ENCODE data around the gene RIPOR3. TPM values are rescaled to one million over a fixed set of nuclear protein-coding genes. Genes with fewer than 3 reads are reported as not detected.

The RIPOR3 gene
- total and polyA plus RNA-seq, 9 of the 15 experiments (the other 6 are each of a cell fraction or from before 2014, with no cell fraction given): 3.3 to 62.7 (median 21.4) TPM

DNA sequence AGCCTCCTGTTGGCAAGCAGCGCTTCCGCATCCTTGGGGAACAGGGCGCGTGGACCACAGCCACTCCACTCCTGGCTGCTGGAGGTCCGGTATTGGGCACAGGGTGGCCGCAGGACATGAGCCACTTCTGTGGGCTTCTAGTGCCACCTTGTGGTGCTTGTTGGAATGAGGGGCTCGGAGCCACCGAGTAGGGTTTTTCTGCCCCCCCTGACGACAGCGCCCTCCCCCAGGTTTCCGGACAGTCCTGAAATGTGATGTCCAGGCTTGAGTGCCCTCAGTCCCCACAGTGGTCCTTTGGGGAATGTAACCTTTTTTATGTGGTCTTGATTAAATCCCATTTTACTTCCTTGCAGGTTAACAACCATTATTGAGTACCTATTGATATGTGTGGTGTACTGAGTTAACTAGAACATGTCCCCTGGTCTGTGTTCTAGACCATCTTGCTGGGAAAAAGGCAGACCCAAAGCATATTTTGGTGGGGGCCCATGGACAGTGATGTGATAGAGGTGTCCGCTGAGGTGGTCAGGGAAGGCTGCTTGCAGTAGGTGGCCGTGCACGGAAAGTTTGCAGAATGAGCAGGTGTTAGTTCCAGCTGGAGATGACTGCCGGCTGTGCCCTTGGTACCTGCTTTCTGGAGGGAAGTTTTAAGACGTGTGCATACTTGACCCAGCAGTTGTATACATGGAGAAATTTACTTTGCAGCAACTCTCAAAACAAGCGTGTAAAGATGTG, 111.2 kb downstream of the RIPOR3 start (continued):
- no peak for TF ChIP-seq C11orf30 (IDR thresholded peaks at IDR 0.05; ENCODE audit: low read depth)
- no peak for TF ChIP-seq ARHGAP35 (IDR thresholded peaks at IDR 0.05; ENCODE audit: partially characterized antibody)
- no peak for TF ChIP-seq WHSC1 (IDR thresholded peaks at IDR 0.05; ENCODE audit: low read length)
- TF ChIP-seq, protein P1, sequence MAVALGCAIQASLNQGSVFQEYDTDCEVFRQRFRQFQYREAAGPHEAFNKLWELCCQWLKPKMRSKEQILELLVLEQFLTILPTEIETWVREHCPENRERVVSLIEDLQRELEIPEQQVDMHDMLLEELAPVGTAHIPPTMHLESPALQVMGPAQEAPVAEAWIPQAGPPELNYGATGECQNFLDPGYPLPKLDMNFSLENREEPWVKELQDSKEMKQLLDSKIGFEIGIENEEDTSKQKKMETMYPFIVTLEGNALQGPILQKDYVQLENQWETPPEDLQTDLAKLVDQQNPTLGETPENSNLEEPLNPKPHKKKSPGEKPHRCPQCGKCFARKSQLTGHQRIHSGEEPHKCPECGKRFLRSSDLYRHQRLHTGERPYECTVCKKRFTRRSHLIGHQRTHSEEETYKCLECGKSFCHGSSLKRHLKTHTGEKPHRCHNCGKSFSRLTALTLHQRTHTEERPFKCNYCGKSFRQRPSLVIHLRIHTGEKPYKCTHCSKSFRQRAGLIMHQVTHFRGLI (CRISPR knock-in tag; IDR thresholded peaks at IDR 0.05): no peak
- TF ChIP-seq NFATC3 (IDR thresholded peaks at IDR 0.05): no peak
- TF ChIP-seq MYNN (IDR thresholded peaks at IDR 0.05): 0 out of 2 replicates have a peak, but pooled peaks have one; percentile 36
- no peak for TF ChIP-seq MYNN (CRISPR knock-in tag; IDR thresholded peaks at IDR 0.05)
- no peak for TF ChIP-seq ADNP (tag; IDR thresholded peaks at IDR 0.05)
- peak; percentile 36; the same call in 1 of the 2 replicates for TF ChIP-seq GABPB1 (CRISPR knock-in tag; IDR thresholded peaks at IDR 0.05)
- TF ChIP-seq, protein P2, sequence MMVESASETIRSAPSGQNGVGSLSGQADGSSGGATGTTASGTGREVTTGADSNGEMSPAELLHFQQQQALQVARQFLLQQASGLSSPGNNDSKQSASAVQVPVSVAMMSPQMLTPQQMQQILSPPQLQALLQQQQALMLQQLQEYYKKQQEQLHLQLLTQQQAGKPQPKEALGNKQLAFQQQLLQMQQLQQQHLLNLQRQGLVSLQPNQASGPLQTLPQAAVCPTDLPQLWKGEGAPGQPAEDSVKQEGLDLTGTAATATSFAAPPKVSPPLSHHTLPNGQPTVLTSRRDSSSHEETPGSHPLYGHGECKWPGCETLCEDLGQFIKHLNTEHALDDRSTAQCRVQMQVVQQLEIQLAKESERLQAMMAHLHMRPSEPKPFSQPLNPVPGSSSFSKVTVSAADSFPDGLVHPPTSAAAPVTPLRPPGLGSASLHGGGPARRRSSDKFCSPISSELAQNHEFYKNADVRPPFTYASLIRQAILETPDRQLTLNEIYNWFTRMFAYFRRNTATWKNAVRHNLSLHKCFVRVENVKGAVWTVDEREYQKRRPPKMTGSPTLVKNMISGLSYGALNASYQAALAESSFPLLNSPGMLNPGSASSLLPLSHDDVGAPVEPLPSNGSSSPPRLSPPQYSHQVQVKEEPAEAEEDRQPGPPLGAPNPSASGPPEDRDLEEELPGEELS (CRISPR knock-in tag; IDR thresholded peaks at IDR 0.05; ENCODE audit: borderline replicate concordance): 0 out of 2 replicates have a peak, but pooled peaks have one; percentile 38
- TF ChIP-seq CBFB (CRISPR knock-in tag; IDR thresholded peaks at IDR 0.05): peak; percentile 60; the same call in 1 of the 2 replicates
- no peak for TF ChIP-seq ZNF507 (tag; conservative IDR thresholded peaks at IDR 0.05)
- no peak for TF ChIP-seq KDM4B (IDR thresholded peaks at IDR 0.05; ENCODE audit: borderline replicate concordance in 2 of 2, low read depth in 1 of 2)
- TF ChIP-seq PTTG1 (tag; IDR thresholded peaks at IDR 0.05; ENCODE audit: low read depth): no peak
- TF ChIP-seq SMC3 (conservative IDR thresholded peaks at IDR 0.05; ENCODE audit: insufficient read depth, low read depth, low read length): peak; percentile 85
- TF ChIP-seq, protein P3, sequence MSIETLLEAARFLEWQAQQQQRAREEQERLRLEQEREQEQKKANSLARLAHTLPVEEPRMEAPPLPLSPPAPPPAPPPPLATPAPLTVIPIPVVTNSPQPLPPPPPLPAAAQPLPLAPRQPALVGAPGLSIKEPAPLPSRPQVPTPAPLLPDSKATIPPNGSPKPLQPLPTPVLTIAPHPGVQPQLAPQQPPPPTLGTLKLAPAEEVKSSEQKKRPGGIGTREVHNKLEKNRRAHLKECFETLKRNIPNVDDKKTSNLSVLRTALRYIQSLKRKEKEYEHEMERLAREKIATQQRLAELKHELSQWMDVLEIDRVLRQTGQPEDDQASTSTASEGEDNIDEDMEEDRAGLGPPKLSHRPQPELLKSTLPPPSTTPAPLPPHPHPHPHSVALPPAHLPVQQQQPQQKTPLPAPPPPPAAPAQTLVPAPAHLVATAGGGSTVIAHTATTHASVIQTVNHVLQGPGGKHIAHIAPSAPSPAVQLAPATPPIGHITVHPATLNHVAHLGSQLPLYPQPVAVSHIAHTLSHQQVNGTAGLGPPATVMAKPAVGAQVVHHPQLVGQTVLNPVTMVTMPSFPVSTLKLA (conservative IDR thresholded peaks at IDR 0.05): 0 out of 4 replicates have a peak, but pooled peaks of 1 of the 2 experiments have one; percentile 21
- TF ChIP-seq NBN (IDR thresholded peaks at IDR 0.05; ENCODE audit: low read depth): no peak
- TF ChIP-seq, protein P4, sequence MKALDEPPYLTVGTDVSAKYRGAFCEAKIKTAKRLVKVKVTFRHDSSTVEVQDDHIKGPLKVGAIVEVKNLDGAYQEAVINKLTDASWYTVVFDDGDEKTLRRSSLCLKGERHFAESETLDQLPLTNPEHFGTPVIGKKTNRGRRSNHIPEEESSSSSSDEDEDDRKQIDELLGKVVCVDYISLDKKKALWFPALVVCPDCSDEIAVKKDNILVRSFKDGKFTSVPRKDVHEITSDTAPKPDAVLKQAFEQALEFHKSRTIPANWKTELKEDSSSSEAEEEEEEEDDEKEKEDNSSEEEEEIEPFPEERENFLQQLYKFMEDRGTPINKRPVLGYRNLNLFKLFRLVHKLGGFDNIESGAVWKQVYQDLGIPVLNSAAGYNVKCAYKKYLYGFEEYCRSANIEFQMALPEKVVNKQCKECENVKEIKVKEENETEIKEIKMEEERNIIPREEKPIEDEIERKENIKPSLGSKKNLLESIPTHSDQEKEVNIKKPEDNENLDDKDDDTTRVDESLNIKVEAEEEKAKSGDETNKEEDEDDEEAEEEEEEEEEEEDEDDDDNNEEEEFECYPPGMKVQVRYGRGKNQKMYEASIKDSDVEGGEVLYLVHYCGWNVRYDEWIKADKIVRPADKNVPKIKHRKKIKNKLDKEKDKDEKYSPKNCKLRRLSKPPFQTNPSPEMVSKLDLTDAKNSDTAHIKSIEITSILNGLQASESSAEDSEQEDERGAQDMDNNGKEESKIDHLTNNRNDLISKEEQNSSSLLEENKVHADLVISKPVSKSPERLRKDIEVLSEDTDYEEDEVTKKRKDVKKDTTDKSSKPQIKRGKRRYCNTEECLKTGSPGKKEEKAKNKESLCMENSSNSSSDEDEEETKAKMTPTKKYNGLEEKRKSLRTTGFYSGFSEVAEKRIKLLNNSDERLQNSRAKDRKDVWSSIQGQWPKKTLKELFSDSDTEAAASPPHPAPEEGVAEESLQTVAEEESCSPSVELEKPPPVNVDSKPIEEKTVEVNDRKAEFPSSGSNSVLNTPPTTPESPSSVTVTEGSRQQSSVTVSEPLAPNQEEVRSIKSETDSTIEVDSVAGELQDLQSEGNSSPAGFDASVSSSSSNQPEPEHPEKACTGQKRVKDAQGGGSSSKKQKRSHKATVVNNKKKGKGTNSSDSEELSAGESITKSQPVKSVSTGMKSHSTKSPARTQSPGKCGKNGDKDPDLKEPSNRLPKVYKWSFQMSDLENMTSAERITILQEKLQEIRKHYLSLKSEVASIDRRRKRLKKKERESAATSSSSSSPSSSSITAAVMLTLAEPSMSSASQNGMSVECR (CRISPR knock-in tag; IDR thresholded peaks at IDR 0.05): peak; percentile 45; the same call in 1 of the 2 replicates
- no peak for TF ChIP-seq ELF1 (tag; IDR thresholded peaks at IDR 0.05)

Measured in K562 (cell line).